Erythroblast (primary cell): ENCODE data around the gene ATP6V0E1.

Experiments
- DNase-seq, 2 experiments: peaks; one replicate each; lab custom pipeline; 2025; lab: John Stamatoyannopoulos, UW
- GATA1 ChIP-seq: IDR thresholded peaks from 2 replicates; pipeline ENCODE4 v1.6.1; 2011; ENCODE audit warnings: low read depth, mild to moderate bottlenecking, control low read depth, low read length, moderate library complexity
- POLR2A ChIP-seq: IDR thresholded peaks from 2 replicates; pipeline ENCODE4 v1.6.1; 2011; ENCODE audit warnings: mild to moderate bottlenecking, low read length

Gene ATP6V0E1

GRCh38 chr5:172971482-172971881 is 12.1 kb upstream of the ATP6V0E1 start:
- TF ChIP-seq GATA1 (no peak), POLR2A (no peak)

GRCh38 chr5:172972552-172972951 is 11.0 kb upstream of the ATP6V0E1 start:
- DNase-seq: no peak
- TF ChIP-seq POLR2A: no peak
- TF ChIP-seq GATA1: no peak

More at GRCh38 chr5:172971482-172971881, 12.1 kb upstream of the ATP6V0E1 start:
- DNase-seq: peak in 1 of 2 experiments; percentile 69

GRCh38 chr5:172973127-172973916 is 10.2 kb upstream of the ATP6V0E1 start:
- TF ChIP-seq GATA1 (no peak), POLR2A (no peak)
- no peak for DNase-seq

GRCh38 chr5:172973931-172974330 is 9.6 kb upstream of the ATP6V0E1 start:
- TF ChIP-seq GATA1: no peak
- TF ChIP-seq POLR2A: no peak
- DNase-seq: no peak

GRCh38 chr5:172975289-172975688 is 8.3 kb upstream of the ATP6V0E1 start:
- TF ChIP-seq POLR2A: no peak
- no peak for TF ChIP-seq GATA1
- DNase-seq: no peak

GRCh38 chr5:172979778-172980177 is 3.8 kb upstream of the ATP6V0E1 start:
- no peak for TF ChIP-seq POLR2A
- no peak for TF ChIP-seq GATA1
- DNase-seq: no peak

GRCh38 chr5:172981931-172982330 is 1.6 kb upstream of the ATP6V0E1 start:
- DNase-seq: no peak
- TF ChIP-seq POLR2A (no peak), GATA1 (no peak)

- DNase-seq: peak; percentile 91 to 93
- TF ChIP-seq POLR2A (peak; percentile 4), GATA1 (no peak)
Measured at GRCh38 chr5:172984244-172984953, 828 bp downstream of the ATP6V0E1 start.

- TF ChIP-seq POLR2A (no peak), GATA1 (no peak)
- DNase-seq: no peak
Measured at GRCh38 chr5:172985596-172985995, 2.0 kb downstream of the ATP6V0E1 start.

- DNase-seq: no peak
- no peak for TF ChIP-seq GATA1
- no peak for TF ChIP-seq POLR2A
Measured at GRCh38 chr5:172988276-172988675, 4.7 kb downstream of the ATP6V0E1 start.

GRCh38 chr5:172990776-172991175 is 7.2 kb downstream of the ATP6V0E1 start:
- TF ChIP-seq POLR2A: no peak
- no peak for TF ChIP-seq GATA1
- no peak for DNase-seq

GRCh38 chr5:172994405-172994804 is 10.8 kb downstream of the ATP6V0E1 start:
- no peak for TF ChIP-seq POLR2A
- no peak for TF ChIP-seq GATA1
- DNase-seq: no peak

- DNase-seq: no peak
- TF ChIP-seq POLR2A (no peak), GATA1 (no peak)
Measured at GRCh38 chr5:172999372-172999973, 15.9 kb downstream of the ATP6V0E1 start.

- TF ChIP-seq POLR2A: no peak
- no peak for TF ChIP-seq GATA1
Measured at GRCh38 chr5:172999974-173000373, 16.4 kb downstream of the ATP6V0E1 start.

More at GRCh38 chr5:172999974-173000373, 16.4 kb downstream of the ATP6V0E1 start:
- no peak for DNase-seq
